ENCODE measurements around the gene SEC24D.

SEC24D gene

DNA sequence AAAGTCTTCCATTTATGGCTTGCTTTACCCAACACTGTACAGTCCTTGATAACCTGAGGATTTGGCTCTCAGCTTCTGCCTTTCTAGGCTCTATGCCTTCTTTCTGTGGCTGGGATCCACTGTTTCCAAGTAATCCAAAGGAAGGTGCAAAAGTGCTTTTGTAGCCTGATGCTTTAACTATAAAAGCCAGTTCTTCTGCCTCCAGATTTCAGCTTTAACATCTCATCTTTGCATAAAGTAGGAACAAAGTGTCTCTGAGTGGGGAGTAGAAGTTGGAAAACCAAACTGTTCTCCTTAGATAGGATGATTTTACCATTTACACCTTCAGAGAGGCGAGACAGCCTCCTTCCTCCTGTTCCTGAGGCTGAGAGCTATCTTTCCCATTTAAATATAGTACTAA, 11.1 kb upstream of the SEC24D start:
- no peak for TF ChIP-seq CTCF (IDR thresholded peaks at IDR 0.05; ENCODE audit: low read depth, low read length)
- H3K4me3 ChIP-seq (replicated peaks in 1 of 2; ENCODE audit: low read depth in 2 of 2, low read length in 2 of 2), result no peak overlapping the region
- DNase-seq (ENCODE audit: low read depth in 2 of 2), result no peak

- H3K4me3 ChIP-seq (replicated peaks in 1 of 2; ENCODE audit: low read depth in 2 of 2, low read length in 2 of 2), result no peak overlapping the region
- no peak for TF ChIP-seq CTCF (IDR thresholded peaks at IDR 0.05; ENCODE audit: low read depth, low read length)
- no peak for DNase-seq (ENCODE audit: low read depth in 2 of 2)
Observed at GRCh38 chr4:118845552-118846050, 9.7 kb upstream of the SEC24D start.

GRCh38 chr4:118843237-118843636, 7.3 kb upstream of the SEC24D start:
- H3K4me3 ChIP-seq (replicated peaks in 1 of 2; ENCODE audit: low read depth in 2 of 2, low read length in 2 of 2), result no peak overlapping the region
- DNase-seq (ENCODE audit: low read depth in 2 of 2), result no peak
- no peak for TF ChIP-seq CTCF (IDR thresholded peaks at IDR 0.05; ENCODE audit: low read depth, low read length)

DNA sequence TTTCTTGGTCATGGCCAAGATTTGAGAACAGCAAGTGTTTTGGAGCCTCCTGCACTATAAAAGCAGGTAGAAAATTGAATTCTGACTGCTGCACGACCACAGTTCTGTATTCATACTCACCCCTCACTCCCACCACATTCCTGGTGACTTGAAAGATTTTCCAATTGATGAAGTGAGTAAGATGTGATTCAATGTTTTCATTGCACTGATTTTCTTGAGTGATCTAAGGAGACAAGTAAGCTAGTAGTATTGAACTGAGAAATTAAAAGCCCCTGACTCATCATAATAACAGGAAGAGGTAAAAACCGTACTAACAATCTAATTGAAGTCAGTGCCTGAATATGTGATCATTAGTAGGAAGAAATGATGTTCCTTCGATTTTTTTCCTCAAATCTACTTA, 6.1 kb upstream of the SEC24D start:
- no peak for TF ChIP-seq CTCF (IDR thresholded peaks at IDR 0.05; ENCODE audit: low read depth, low read length)
- DNase-seq (ENCODE audit: low read depth in 2 of 2), result peak in 1 of 2 donors; percentile 65
- no peak overlapping the region for H3K4me3 ChIP-seq (replicated peaks in 1 of 2; ENCODE audit: low read depth in 2 of 2, low read length in 2 of 2)

GRCh38 chr4:118839221-118839927, 3.4 kb upstream of the SEC24D start:
- no peak for TF ChIP-seq CTCF (IDR thresholded peaks at IDR 0.05; ENCODE audit: low read depth, low read length)
- DNase-seq (ENCODE audit: low read depth in 2 of 2), result no peak
- no peak overlapping the region for H3K4me3 ChIP-seq (replicated peaks in 1 of 2; ENCODE audit: low read depth in 2 of 2, low read length in 2 of 2)

DNA sequence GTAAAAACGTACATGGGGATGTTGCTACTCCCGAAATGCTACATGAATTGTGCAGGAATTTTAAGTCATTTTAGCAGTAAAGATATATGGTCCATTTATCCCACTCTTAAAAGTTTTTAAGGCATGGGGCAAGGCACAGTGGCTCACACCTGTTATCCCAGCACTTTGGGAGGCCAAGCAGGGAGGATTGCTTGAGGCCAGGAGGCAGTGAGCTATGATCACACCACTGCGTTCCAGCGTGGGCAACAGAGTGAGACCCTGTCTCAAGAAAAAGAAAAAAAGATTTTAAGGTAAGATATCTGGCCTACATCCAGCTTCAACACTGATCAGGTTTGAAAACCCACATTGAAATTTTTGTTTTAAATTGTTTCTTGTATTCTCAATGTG, 1.2 kb upstream of the SEC24D start:
- H3K4me3 ChIP-seq (replicated peaks in 1 of 2; ENCODE audit: low read depth in 2 of 2, low read length in 2 of 2), result no peak overlapping the region
- DNase-seq (ENCODE audit: low read depth in 2 of 2), result no peak
- TF ChIP-seq CTCF (IDR thresholded peaks at IDR 0.05; ENCODE audit: low read depth, low read length), result no peak

Measured in cardiac fibroblast (primary cell).